NB4 (cell line): ENCODE measurements around the gene CXXC1.

Experiments used
- DNase-seq: peaks from one replicate; pipeline ENCODE4 v3.0.0; 2010; ENCODE audit warnings: low read depth
- H3K4me3 ChIP-seq: one replicate; pipeline ENCODE4 v1.5.1; 2011; ENCODE audit warnings: mild to moderate bottlenecking, low read depth, low read length, moderate library complexity
- MYC ChIP-seq: IDR thresholded peaks from 2 replicates; pipeline ENCODE4 v1.6.1; 2011; ENCODE audit warnings: low read depth, low read length
- POLR2A ChIP-seq: IDR thresholded peaks from 2 replicates; pipeline ENCODE4 v1.6.1; 2011; ENCODE audit warnings: mild to moderate bottlenecking; ENCODE audit not compliant: insufficient read length; ENCODE audit errors: extremely low read depth
- TF ChIP-seq, protein P1 (sequence below): IDR thresholded peaks from 2 replicates; pipeline ENCODE4 v1.6.1; 2011; ENCODE audit warnings: low read depth, low read length
- TF ChIP-seq, protein P2 (sequence below): IDR thresholded peaks from one replicate; pipeline ENCODE4 v1.5.1; 2012; ENCODE audit warnings: low read depth, low read length

CXXC1 gene

DNA sequence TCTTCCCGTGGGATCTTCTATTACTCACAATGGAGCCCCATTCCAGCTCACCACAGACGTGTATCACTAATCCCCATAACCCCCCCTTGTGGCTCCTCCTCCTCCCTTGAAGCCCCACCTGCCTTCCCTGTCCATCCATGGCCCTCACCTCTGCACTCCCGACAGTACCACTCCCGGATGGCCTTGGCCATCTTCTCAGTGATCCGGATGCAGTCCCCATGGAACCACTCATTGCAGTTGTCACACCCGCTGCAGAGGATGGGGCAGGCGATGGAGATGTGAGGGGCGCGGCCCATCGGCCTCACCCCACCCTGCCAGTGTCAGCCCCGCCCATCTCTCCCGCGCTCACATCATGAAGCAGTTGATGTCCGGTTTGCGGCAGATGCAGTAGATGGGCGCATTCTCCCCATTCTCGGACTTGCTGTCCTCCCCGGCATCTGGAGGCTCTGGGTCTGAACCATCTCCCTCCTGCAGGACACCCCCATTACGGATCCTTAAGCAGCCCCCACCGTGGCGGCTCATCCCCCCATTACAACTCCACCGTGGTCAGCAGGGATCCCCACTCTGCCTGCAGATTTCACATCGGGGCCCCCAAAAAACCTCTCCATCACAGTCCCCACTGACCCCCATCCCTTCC lies 983 bp downstream of the CXXC1 start:
- H3K4me3 ChIP-seq, result peak overlapping the region; percentile 88
- DNase-seq, result no peak
- TF ChIP-seq, protein P1, sequence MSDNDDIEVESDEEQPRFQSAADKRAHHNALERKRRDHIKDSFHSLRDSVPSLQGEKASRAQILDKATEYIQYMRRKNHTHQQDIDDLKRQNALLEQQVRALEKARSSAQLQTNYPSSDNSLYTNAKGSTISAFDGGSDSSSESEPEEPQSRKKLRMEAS, result no peak
- no peak for TF ChIP-seq POLR2A

DNA sequence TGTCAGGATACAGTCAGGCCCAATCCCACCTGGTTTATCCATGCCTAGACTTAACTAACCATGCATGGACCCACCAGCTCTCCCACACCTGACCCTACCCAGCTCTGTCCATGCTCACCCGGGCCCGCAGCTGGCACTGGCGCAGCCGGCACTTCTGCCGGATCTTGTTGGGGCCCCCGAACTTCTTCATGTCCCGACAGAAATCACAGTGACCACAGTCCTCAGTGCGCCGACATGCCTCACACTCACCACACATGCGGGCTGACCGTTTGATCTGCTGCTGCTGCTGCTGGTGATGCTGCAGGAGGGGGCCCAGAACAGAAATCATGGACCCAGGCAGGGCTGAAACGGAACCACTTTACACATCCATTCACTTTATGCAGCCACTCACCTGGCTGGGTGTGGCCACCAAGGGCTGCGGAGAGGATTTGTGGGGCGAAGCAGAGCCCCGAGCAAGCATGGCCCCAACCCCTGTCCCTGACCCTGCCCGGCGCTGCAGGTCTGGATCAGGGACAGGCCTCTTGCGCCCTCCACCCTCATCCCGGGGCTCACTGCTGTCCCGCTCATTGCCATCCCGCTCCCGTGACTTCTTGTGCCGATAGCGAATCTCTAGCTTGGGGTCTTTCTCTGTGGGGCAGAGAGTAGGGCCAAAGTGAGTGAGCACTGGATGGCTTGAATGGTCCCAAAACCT lies 1.7 kb downstream of the CXXC1 start:
- peak overlapping the region; percentile 88 for H3K4me3 ChIP-seq
- no peak for TF ChIP-seq POLR2A
- TF ChIP-seq MYC, result no peak
- TF ChIP-seq, protein P1, result no peak
- TF ChIP-seq, protein P2, sequence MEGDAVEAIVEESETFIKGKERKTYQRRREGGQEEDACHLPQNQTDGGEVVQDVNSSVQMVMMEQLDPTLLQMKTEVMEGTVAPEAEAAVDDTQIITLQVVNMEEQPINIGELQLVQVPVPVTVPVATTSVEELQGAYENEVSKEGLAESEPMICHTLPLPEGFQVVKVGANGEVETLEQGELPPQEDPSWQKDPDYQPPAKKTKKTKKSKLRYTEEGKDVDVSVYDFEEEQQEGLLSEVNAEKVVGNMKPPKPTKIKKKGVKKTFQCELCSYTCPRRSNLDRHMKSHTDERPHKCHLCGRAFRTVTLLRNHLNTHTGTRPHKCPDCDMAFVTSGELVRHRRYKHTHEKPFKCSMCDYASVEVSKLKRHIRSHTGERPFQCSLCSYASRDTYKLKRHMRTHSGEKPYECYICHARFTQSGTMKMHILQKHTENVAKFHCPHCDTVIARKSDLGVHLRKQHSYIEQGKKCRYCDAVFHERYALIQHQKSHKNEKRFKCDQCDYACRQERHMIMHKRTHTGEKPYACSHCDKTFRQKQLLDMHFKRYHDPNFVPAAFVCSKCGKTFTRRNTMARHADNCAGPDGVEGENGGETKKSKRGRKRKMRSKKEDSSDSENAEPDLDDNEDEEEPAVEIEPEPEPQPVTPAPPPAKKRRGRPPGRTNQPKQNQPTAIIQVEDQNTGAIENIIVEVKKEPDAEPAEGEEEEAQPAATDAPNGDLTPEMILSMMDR, result no peak
- no peak for DNase-seq

DNA sequence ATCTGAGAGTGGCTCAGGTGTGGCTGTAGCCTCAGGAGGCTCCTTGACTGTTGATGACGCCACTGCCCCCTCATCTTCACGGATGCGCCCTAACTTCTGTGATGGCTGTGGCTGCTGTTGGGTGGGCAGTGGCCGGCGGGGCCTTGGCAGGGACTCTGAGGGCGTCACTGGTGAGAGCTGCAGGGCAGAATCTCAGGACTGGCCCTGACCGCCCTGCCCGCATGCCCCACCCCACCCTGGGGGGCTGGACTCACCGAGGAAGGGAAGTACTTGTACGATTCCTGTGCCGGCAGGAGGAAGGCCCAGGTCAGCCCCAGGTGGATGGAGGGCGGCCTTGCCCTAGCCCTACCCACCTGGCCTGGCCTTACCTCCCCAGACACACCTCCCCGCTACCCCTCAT lies 2.4 kb downstream of the CXXC1 start:
- TF ChIP-seq MYC (no peak), POLR2A (no peak)
- TF ChIP-seq, protein P2, result no peak
- TF ChIP-seq, protein P1, result no peak
- no peak overlapping the region for H3K4me3 ChIP-seq
- DNase-seq, result no peak

DNA sequence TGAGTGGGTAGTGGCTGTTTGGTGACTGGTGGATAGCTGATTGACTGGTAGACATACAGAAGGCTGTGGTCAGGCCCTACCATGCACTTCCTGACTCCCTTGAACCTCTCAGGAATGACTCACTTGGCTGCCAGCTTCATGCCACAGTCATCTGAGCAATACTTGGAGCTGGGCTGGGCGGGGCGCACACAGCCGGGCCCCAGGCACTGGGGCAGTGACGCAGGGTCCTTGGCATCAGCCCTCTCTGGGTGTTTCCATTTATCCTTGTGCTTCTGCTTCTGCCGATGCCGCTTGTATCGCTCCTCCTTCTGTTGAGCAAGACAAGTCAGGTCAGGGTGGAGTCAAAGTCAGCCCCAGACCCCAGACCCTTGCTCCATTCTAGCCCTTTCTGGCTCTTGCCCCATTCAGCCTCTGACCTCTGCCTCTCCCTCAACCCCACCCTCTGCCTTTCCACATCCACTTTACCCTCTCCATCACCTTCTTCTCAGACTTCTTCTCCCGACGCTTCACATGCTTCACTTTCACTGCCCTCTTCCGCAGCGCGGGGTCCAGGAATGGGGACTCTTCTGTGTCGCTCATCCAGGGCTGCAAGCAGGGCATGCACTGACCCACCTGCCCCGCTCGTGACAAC lies 3.1 kb downstream of the CXXC1 start:
- no peak for DNase-seq
- no peak for TF ChIP-seq MYC
- TF ChIP-seq, protein P1, result no peak
- TF ChIP-seq POLR2A, result no peak
- TF ChIP-seq, protein P2, result no peak
- H3K4me3 ChIP-seq, result no peak overlapping the region

DNA sequence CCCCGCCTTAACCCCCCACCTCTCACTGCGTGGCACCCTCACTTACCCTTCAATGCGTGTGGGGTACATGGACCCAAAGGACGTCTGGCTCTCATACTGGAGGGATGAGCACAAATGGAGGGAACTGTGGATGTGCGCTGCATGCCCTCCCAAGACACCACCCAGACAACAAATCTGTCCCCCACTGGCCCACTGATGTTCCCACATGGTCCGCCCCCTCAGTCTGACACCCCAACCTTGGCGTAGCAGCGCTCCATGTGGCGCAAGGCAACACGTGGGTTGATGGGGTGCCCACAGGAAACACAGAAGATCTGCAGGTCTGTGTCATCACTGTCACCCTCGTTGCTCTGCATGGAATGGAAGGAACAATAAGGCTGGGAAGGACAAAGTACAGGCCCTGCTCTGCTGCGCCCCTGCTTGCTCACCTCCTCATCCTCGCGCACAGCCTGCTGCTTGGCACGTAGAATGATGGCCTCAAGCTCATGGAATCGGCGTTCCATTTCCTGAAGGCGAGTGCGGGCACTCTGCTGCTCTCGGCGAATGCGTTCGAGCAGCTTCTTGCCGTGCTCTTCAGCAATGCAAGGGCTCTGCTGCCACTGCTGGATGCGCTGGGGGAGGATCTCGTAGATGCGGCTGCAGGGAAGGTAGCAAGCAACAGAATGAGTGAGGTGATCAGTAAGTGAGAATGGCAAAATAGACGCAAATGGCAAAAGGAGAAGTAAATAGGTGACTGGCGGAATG lies 3.9 kb downstream of the CXXC1 start:
- TF ChIP-seq, protein P2, result no peak
- TF ChIP-seq, protein P1, result no peak
- no peak for TF ChIP-seq MYC
- TF ChIP-seq POLR2A, result no peak
- no peak overlapping the region for H3K4me3 ChIP-seq
- DNase-seq, result no peak
